ENCODE measurements around the gene SLC12A5. TPM values are rescaled to one million over a fixed set of nuclear protein-coding genes. Genes with fewer than 3 reads are reported as not detected.

The SLC12A5 gene
- total and polyA plus RNA-seq, 2 donors (not counting 1 experiment from before 2014, with no cell fraction given) = 0.27 to 0.50 TPM

GRCh38 chr20:46018611-46019010 lies 10.4 kb upstream of the SLC12A5 start:
- TF ChIP-seq, protein P1, sequence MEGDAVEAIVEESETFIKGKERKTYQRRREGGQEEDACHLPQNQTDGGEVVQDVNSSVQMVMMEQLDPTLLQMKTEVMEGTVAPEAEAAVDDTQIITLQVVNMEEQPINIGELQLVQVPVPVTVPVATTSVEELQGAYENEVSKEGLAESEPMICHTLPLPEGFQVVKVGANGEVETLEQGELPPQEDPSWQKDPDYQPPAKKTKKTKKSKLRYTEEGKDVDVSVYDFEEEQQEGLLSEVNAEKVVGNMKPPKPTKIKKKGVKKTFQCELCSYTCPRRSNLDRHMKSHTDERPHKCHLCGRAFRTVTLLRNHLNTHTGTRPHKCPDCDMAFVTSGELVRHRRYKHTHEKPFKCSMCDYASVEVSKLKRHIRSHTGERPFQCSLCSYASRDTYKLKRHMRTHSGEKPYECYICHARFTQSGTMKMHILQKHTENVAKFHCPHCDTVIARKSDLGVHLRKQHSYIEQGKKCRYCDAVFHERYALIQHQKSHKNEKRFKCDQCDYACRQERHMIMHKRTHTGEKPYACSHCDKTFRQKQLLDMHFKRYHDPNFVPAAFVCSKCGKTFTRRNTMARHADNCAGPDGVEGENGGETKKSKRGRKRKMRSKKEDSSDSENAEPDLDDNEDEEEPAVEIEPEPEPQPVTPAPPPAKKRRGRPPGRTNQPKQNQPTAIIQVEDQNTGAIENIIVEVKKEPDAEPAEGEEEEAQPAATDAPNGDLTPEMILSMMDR (conservative IDR thresholded peaks at IDR 0.05 in 1 of 2, IDR thresholded peaks at IDR 0.05 in 1 of 2; ENCODE audit: low read depth in 1 of 2, low read length in 2 of 2) = no peak
- no peak for TF ChIP-seq EZH2 (IDR thresholded peaks at IDR 0.05; ENCODE audit: low read length, missing control alignments)
- Histone ChIP-seq H3K9ac (ENCODE audit: insufficient read depth, low read length) (no peak overlapping the region), H3K79me2 (ENCODE audit: control insufficient read depth, insufficient read depth, low read length) (no peaks in the 10 kb centered on the region), H3K4me1 (ENCODE audit: control insufficient read depth, extremely low read depth, insufficient read depth, low read length) (no peaks in the 10 kb centered on the region), H3K4me3 (replicated peaks in 1 of 4; ENCODE audit: control extremely low read depth in 1 of 4, insufficient read depth in 1 of 4, low read depth in 3 of 4, low read length in 4 of 4) (no peak overlapping the region), H4K20me1 (ENCODE audit: control insufficient read depth, extremely low read depth, insufficient read depth, low read length) (no peaks in the 10 kb centered on the region), H3K27ac (ENCODE audit: insufficient read depth, low read length) (no peak overlapping the region), H3K27me3 (ENCODE audit: control insufficient read depth, insufficient read depth, low read length) (peaks cover 23% of the 10 kb centered on the region), H3K9me3 (ENCODE audit: control insufficient read depth, insufficient read depth, low read depth, low read length) (no peaks in the 10 kb centered on the region), H3K4me2 (ENCODE audit: extremely low read depth, insufficient read depth, low read length) (no peak overlapping the region), H3K36me3 (ENCODE audit: control insufficient read depth, insufficient read depth, low read length) (no peaks in the 10 kb centered on the region), H2AFZ (ENCODE audit: low read length) (no peak overlapping the region)
- no peak for DNase-seq (ENCODE audit: low read depth in 2 of 2)

DNA sequence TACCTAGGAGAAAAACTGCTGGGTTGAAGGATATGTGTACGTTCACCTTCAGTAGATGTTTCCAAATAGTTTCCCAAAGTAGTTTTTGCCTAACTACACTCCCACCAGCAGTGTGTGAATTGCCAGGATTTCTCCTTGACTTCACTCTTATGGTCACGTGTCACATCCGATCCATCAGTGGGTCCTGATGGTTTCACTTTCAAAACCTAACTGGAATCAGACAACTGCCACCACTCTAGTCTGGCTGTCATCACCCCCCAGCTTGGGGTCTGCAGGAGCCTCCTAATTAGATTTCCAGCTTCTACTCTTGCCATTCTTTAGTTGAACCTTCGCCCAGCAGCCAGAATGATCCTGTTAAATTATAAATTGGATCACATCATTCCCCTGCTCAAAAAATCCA lies 8.5 kb upstream of the SLC12A5 start:
- no peak for TF ChIP-seq EZH2 (IDR thresholded peaks at IDR 0.05; ENCODE audit: low read length, missing control alignments)
- TF ChIP-seq, protein P1 (conservative IDR thresholded peaks at IDR 0.05 in 1 of 2, IDR thresholded peaks at IDR 0.05 in 1 of 2; ENCODE audit: low read depth in 1 of 2, low read length in 2 of 2) = no peak
- peaks cover 28% of the 10 kb centered on the region for H3K27me3 ChIP-seq (ENCODE audit: control insufficient read depth, insufficient read depth, low read length)
- no peak for DNase-seq (ENCODE audit: low read depth in 2 of 2)

DNA sequence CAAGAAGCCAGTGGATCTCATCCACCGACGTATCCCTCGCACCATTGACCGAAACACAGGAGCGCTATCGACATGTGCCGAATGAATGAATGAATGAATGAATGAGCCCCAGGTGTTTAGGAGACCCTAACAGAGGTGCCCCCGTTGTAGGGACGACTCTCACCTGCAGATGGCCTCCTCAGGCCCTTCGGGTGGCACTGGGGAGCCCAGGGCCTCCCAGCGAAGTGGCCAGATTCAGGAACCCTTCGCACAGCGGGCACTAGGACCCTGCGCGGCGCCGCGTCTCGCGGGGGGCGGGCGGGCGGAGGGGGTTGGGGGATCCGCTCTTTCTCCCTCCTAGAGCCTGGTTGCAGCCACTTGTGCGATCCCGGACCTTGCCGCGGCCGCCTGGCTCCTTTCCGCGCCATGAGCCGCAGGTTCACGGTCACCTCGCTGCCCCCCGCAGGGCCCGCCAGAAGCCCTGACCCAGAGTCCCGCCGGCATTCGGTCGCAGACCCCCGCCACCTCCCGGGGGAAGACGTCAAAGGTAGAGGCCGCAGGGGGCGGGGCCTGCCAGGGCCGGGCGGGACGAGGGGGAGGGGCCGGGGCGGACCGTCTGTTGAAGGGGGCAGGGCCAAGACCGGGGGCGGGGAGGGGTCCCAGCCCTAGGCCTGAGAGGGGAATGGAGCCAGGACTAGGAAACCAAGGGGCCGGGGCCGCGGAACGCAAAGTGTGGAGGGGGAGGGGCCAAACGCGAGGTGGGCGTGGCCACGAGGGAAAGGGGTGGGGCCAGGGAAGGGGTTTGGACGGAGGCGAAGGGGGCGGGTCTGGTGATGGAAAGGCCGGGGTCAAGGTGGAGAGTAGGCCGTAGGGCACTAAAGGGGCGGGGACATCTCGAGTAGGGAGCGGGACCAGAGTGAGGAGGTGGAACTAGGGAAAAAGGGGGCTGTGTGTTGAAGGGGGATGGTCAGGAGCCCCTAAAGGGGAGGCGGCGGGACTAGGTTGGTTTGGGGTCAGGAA lies 7.4 kb upstream of the SLC12A5 start:
- H3K4me3 ChIP-seq (replicated peaks in 1 of 4; ENCODE audit: control extremely low read depth in 1 of 4, insufficient read depth in 1 of 4, low read depth in 3 of 4, low read length in 4 of 4) = peak overlapping the region in 2 of 4 experiments; percentile 33 to 48
- no peaks in the 10 kb centered on the region for H3K9me3 ChIP-seq (ENCODE audit: control insufficient read depth, insufficient read depth, low read depth, low read length)
- H3K27ac ChIP-seq (ENCODE audit: insufficient read depth, low read length) = no peak overlapping the region
- H3K9ac ChIP-seq (ENCODE audit: insufficient read depth, low read length) = no peak overlapping the region
- H3K36me3 ChIP-seq (ENCODE audit: control insufficient read depth, insufficient read depth, low read length) = no peaks in the 10 kb centered on the region
- H3K4me2 ChIP-seq (ENCODE audit: extremely low read depth, insufficient read depth, low read length) = peak overlapping the region; percentile 35
- DNase-seq (ENCODE audit: low read depth in 2 of 2) = no peak
- H3K4me1 ChIP-seq (ENCODE audit: control insufficient read depth, extremely low read depth, insufficient read depth, low read length) = no peaks in the 10 kb centered on the region
- no peaks in the 10 kb centered on the region for H4K20me1 ChIP-seq (ENCODE audit: control insufficient read depth, extremely low read depth, insufficient read depth, low read length)
- no peak for TF ChIP-seq EZH2 (IDR thresholded peaks at IDR 0.05; ENCODE audit: low read length, missing control alignments)
- TF ChIP-seq, protein P1 (conservative IDR thresholded peaks at IDR 0.05 in 1 of 2, IDR thresholded peaks at IDR 0.05 in 1 of 2; ENCODE audit: low read depth in 1 of 2, low read length in 2 of 2) = no peak
- H2AFZ ChIP-seq (ENCODE audit: low read length) = no peak overlapping the region
- H3K79me2 ChIP-seq (ENCODE audit: control insufficient read depth, insufficient read depth, low read length) = no peaks in the 10 kb centered on the region
- H3K27me3 ChIP-seq (ENCODE audit: control insufficient read depth, insufficient read depth, low read length) = peaks cover 20% of the 10 kb centered on the region

More for the DNA sequence above, 8.5 kb upstream of the SLC12A5 start:
- H3K9me3 ChIP-seq (ENCODE audit: control insufficient read depth, insufficient read depth, low read depth, low read length) = no peaks in the 10 kb centered on the region
- no peak overlapping the region for H2AFZ ChIP-seq (ENCODE audit: low read length)
- no peaks in the 10 kb centered on the region for H3K36me3 ChIP-seq (ENCODE audit: control insufficient read depth, insufficient read depth, low read length)
- no peak overlapping the region for H3K27ac ChIP-seq (ENCODE audit: insufficient read depth, low read length)
- no peaks in the 10 kb centered on the region for H3K79me2 ChIP-seq (ENCODE audit: control insufficient read depth, insufficient read depth, low read length)
- no peak overlapping the region for H3K4me3 ChIP-seq (replicated peaks in 1 of 4; ENCODE audit: control extremely low read depth in 1 of 4, insufficient read depth in 1 of 4, low read depth in 3 of 4, low read length in 4 of 4)
- H3K4me2 ChIP-seq (ENCODE audit: extremely low read depth, insufficient read depth, low read length) = no peak overlapping the region
- no peaks in the 10 kb centered on the region for H4K20me1 ChIP-seq (ENCODE audit: control insufficient read depth, extremely low read depth, insufficient read depth, low read length)
- H3K9ac ChIP-seq (ENCODE audit: insufficient read depth, low read length) = no peak overlapping the region
- H3K4me1 ChIP-seq (ENCODE audit: control insufficient read depth, extremely low read depth, insufficient read depth, low read length) = no peaks in the 10 kb centered on the region
